Upper lobe of left lung (tissue), 6 donors: ENCODE measurements around the gene HOXD12. TPM values are rescaled to one million over a fixed set of nuclear protein-coding genes. Genes with fewer than 3 reads are reported as not detected.

Source experiments
- ATAC-seq, 2 donors: fragments of 200-7000 bp; cut with Tn5 transposase; one replicate each; pipeline ENCODE4 v1.9.1; 2022; ENCODE audit warnings: mild to moderate bottlenecking in 2 of 2, moderate library complexity in 2 of 2; ENCODE audit not compliant: low FRiP score in 2 of 2
- DNase-seq, 2 donors: peaks; one replicate each; pipeline ENCODE4 v3.0.0-alpha.2; 2019 to 2020
- H3K27ac ChIP-seq, 4 donors: fragments of 200-600 bp; sonication (generic); one replicate each; pipeline ENCODE4 v1.5.1; 2016 to 2019
- H3K27me3 ChIP-seq, 4 donors: fragments of 200-600 bp; sonication (generic); one replicate each; pipeline ENCODE4 v1.5.1; 2017 to 2019
- H3K36me3 ChIP-seq, 4 donors: fragments of 200-600 bp; sonication (generic); one replicate each; pipeline ENCODE4 v1.5.1; 2016 to 2019
- H3K4me1 ChIP-seq, 4 donors: fragments of 200-600 bp; sonication (generic); one replicate each; pipeline ENCODE4 v1.5.1; 2018 to 2019
- H3K4me3 ChIP-seq, 4 donors: fragments of 200-600 bp; sonication (generic); one replicate each; pipeline ENCODE4 v1.5.1; 2017 to 2019; ENCODE audit warnings: mild to moderate bottlenecking in 2 of 4, moderate library complexity in 1 of 4
- H3K9me3 ChIP-seq, 4 donors: fragments of 200-600 bp; sonication (generic); one replicate each; pipeline ENCODE4 v1.5.1; 2018 to 2019
- CTCF ChIP-seq, 6 experiments: fragments of 450-650 bp in 4 of 6; fragments of 200-600 bp in 2 of 6; sonication (generic) in 2 of 6; IDR thresholded peaks; one replicate each; pipeline ENCODE4 v1.5.1; 2016 to 2019; ENCODE audit warnings: antibody characterized with exemption in 6 of 6
- EP300 ChIP-seq, 4 donors: sonication (generic); formaldehyde crosslinking; IDR thresholded peaks; one replicate each; pipeline ENCODE4 v1.5.1; 2017; ENCODE audit warnings: antibody characterized with exemption in 4 of 4, control low read depth in 2 of 4
- POLR2A ChIP-seq, 4 donors: fragments of 450-650 bp; IDR thresholded peaks; one replicate each; pipeline ENCODE4 v1.5.1; 2016 to 2017; ENCODE audit warnings: antibody characterized with exemption in 4 of 4, mild to moderate bottlenecking in 2 of 4
- POLR2AphosphoS5 ChIP-seq, 2 donors: sonication (generic); formaldehyde crosslinking; IDR thresholded peaks; one replicate each; pipeline ENCODE4 v1.5.1; 2017; ENCODE audit warnings: antibody characterized with exemption in 2 of 2
- WGBS, 2 donors: methylation state at CpG; one replicate each; pipeline ENCODE4 v1.1.5; 2017 to 2018; 5-methylcytosine and 5-hydroxymethylcytosine counted together
- total RNA-seq, 6 donors: library from RNA; depleted of rRNA in 4 of 6; stranded (reverse); fragments of >200 nt in 4 of 6; gene quantifications; one replicate each; pipeline versions ENCODE4 v1.1.0 to v1.2.1, GENCODE V29; 2016 to 2021
- donor health status: DM: no; HTN: no; CAD: no; lungs with moderate emphysema.
- donor health status: DM: no; HTN: yes; CAD: no; lungs with severe emphysema.

The HOXD12 gene
- total RNA-seq, 6 donors from 2014 or later = not detected

GRCh38 chr2:176138923-176139660 is 39.5 kb downstream of the HOXD12 start:
- DNase-seq (no peak), ATAC-seq (no peak)
- peaks cover 21 to 38% (median 24%) of the 10 kb centered on the region in 4 donors for H3K4me1 ChIP-seq
- no peaks in the 10 kb centered on the region for H3K36me3 ChIP-seq
- no peak overlapping the region for H3K27ac ChIP-seq
- no peaks in the 10 kb centered on the region for H3K9me3 ChIP-seq
- H3K4me3 ChIP-seq = no peak overlapping the region
- WGBS, 2 donors = 15 to 20% methylated on average over 28 of the region's 28 CpGs
- H3K27me3 ChIP-seq = peaks cover 0 to 63% (median 37%) of the 10 kb centered on the region in 4 donors
- TF ChIP-seq CTCF (IDR thresholded peaks at IDR 0.05) (no peak), POLR2AphosphoS5 (IDR thresholded peaks at IDR 0.05) (no peak), EP300 (IDR thresholded peaks at IDR 0.05) (no peak), POLR2A (IDR thresholded peaks at IDR 0.05) (no peak)

GRCh38 chr2:176139661-176140512 is 40.3 kb downstream of the HOXD12 start:
- peaks cover 0 to 63% (median 33%) of the 10 kb centered on the region in 4 donors for H3K27me3 ChIP-seq
- no peaks in the 10 kb centered on the region for H3K36me3 ChIP-seq
- H3K27ac ChIP-seq = no peak overlapping the region
- H3K9me3 ChIP-seq = no peaks in the 10 kb centered on the region
- DNase-seq (peak in 1 of 2 donors; percentile 71), ATAC-seq (no peak)
- WGBS, 2 donors = 15% methylated on average over 27 to 39 of the region's 41 CpGs
- TF ChIP-seq POLR2AphosphoS5 (IDR thresholded peaks at IDR 0.05) (no peak), EP300 (IDR thresholded peaks at IDR 0.05) (no peak), CTCF (IDR thresholded peaks at IDR 0.05) (no peak), POLR2A (IDR thresholded peaks at IDR 0.05) (no peak)
- H3K4me1 ChIP-seq = peaks cover 21 to 38% (median 24%) of the 10 kb centered on the region in 4 donors
- peak overlapping the region in 2 of 4 donors; percentile 44 to 51 for H3K4me3 ChIP-seq

- H3K27ac ChIP-seq = no peak overlapping the region
- 13 to 16% methylated on average over 20 to 25 of the region's 48 CpGs for WGBS, 2 donors
- peak; percentile 55 to 92 for DNase-seq
- ATAC-seq = peak; percentile 89 to 94
- H3K9me3 ChIP-seq = no peaks in the 10 kb centered on the region
- no peaks in the 10 kb centered on the region for H3K36me3 ChIP-seq
- TF ChIP-seq CTCF (IDR thresholded peaks at IDR 0.05) (peak; percentile 75 to 96 (median 90)), POLR2AphosphoS5 (IDR thresholded peaks at IDR 0.05) (no peak), EP300 (IDR thresholded peaks at IDR 0.05) (no peak)
- peaks cover 20 to 37% (median 23%) of the 10 kb centered on the region in 4 donors for H3K4me1 ChIP-seq
- H3K27me3 ChIP-seq = peaks cover 0 to 64% (median 32%) of the 10 kb centered on the region in 4 donors
- H3K4me3 ChIP-seq = peak overlapping the region in 3 of 4 donors; percentile 29 to 51 (median 44)
Measured at GRCh38 chr2:176140513-176141317, 41.1 kb downstream of the HOXD12 start.

- Histone ChIP-seq H3K27me3 (peaks cover 0 to 53% (median 23%) of the 10 kb centered on the region in 4 donors), H3K4me1 (peaks cover 8 to 24% (median 12%) of the 10 kb centered on the region in 4 donors), H3K36me3 (no peaks in the 10 kb centered on the region), H3K27ac (no peak overlapping the region), H3K9me3 (no peaks in the 10 kb centered on the region), H3K4me3 (no peak overlapping the region)
- TF ChIP-seq CTCF (IDR thresholded peaks at IDR 0.05) (no peak), POLR2A (IDR thresholded peaks at IDR 0.05) (no peak), EP300 (IDR thresholded peaks at IDR 0.05) (no peak), POLR2AphosphoS5 (IDR thresholded peaks at IDR 0.05) (no peak)
- WGBS, 2 donors = 88 to 95% methylated on average over 2 of the region's 2 CpGs
- ATAC-seq (no peak), DNase-seq (no peak)
Measured at GRCh38 chr2:176142281-176142680, 42.7 kb downstream of the HOXD12 start.
